ENCODE measurements around the gene LAMA5.

Gene LAMA5

GRCh38 chr20:62398120-62398821 is 31.2 kb upstream of the LAMA5 start:
- CTCF ChIA-PET, result no interaction called here
- TF ChIP-seq CTCF (IDR thresholded peaks at IDR 0.05; ENCODE audit: control extremely low read depth, extremely low read depth, low read depth, missing control alignments), result no peak
- POLR2A ChIA-PET, result no interaction called here
- no peak for DNase-seq (ENCODE audit: extremely low spot score)

GRCh38 chr20:62396367-62397239 is 29.5 kb upstream of the LAMA5 start:
- no peak for DNase-seq (ENCODE audit: extremely low spot score)
- POLR2A ChIA-PET, result no interaction called here
- no peak for TF ChIP-seq CTCF (IDR thresholded peaks at IDR 0.05; ENCODE audit: control extremely low read depth, extremely low read depth, low read depth, missing control alignments)
- CTCF ChIA-PET, result interaction anchor here (1.0 kb wide), 1 partner anchor 14 kb away, joined by 4 read pairs; no protein-coding TSS in a partner anchor

- ChIA-PET POLR2A (interaction anchor here (1.1 kb wide), 1 partner anchor 9 kb away, joined by 3 read pairs; the partner anchor contains the start of gene RPS21), CTCF (interaction anchor here (4.0 kb wide), 1 partner anchor 13 kb away, joined by 12 read pairs; no protein-coding TSS in a partner anchor)
- TF ChIP-seq CTCF (IDR thresholded peaks at IDR 0.05; ENCODE audit: control extremely low read depth, extremely low read depth, low read depth, missing control alignments), result no peak
- DNase-seq (ENCODE audit: extremely low spot score), result no peak
These were observed 28.5 kb upstream of the LAMA5 start for GRCh38 chr20:62395311-62396242.

- no peak for TF ChIP-seq CTCF (IDR thresholded peaks at IDR 0.05; ENCODE audit: control extremely low read depth, extremely low read depth, low read depth, missing control alignments)
- ChIA-PET POLR2A (interaction anchor here (1.1 kb wide), 1 partner anchor 8 kb away, joined by 3 read pairs; the partner anchor contains the start of gene RPS21), CTCF (interaction anchor here (1.0 to 4.0 kb wide), 3 partner anchors 9 to 222 kb away, joined by 3 to 12 read pairs (median 3); no protein-coding TSS in a partner anchor)
- no peak for DNase-seq (ENCODE audit: extremely low spot score)
These were observed 27.4 kb upstream of the LAMA5 start for GRCh38 chr20:62394248-62395245.

- POLR2A ChIA-PET, result no interaction called here
- CTCF ChIA-PET, result interaction anchor here (1.0 to 4.0 kb wide), 3 partner anchors 8 to 223 kb away, joined by 3 to 12 read pairs (median 3); no protein-coding TSS in a partner anchor
These were observed 26.7 kb upstream of the LAMA5 start for GRCh38 chr20:62393830-62394229.

More at GRCh38 chr20:62393830-62394229, 26.7 kb upstream of the LAMA5 start:
- no peak for TF ChIP-seq CTCF (IDR thresholded peaks at IDR 0.05; ENCODE audit: control extremely low read depth, extremely low read depth, low read depth, missing control alignments)
- no peak for DNase-seq (ENCODE audit: extremely low spot score)
